Activated T-helper 1 cell treated with anti-CD3 and anti-CD28 coated beads, Interleukin-2, amount 50 U/mL, for 16 hours (primary cell): ENCODE results near the gene TTC3.

Source experiments
- DNase-seq, 2 donors: peaks; one replicate each; pipeline ENCODE4 v3.0.0-alpha.2; 2020; ENCODE audit warnings: low read depth in 1 of 2, low spot score in 1 of 2

The TTC3 gene

GRCh38 chr21:37192019-37192418, 119.0 kb downstream of the TTC3 start:
- no peak for DNase-seq

GRCh38 chr21:37193006-37193405, 120.0 kb downstream of the TTC3 start:
- DNase-seq = no peak

GRCh38 chr21:37193676-37194075, 120.6 kb downstream of the TTC3 start:
- no peak for DNase-seq

- no peak for DNase-seq
Observed at GRCh38 chr21:37195059-37195458, 122.0 kb downstream of the TTC3 start.

- no peak for DNase-seq
Observed at GRCh38 chr21:37195610-37196009, 122.6 kb downstream of the TTC3 start.

GRCh38 chr21:37196847-37197246, 123.8 kb downstream of the TTC3 start:
- no peak for DNase-seq

- DNase-seq = no peak
Observed at GRCh38 chr21:37197746-37198145, 124.7 kb downstream of the TTC3 start.

GRCh38 chr21:37199057-37199924, 126.2 kb downstream of the TTC3 start:
- DNase-seq = no peak

GRCh38 chr21:37200641-37201480, 127.8 kb downstream of the TTC3 start:
- DNase-seq = no peak

- DNase-seq = no peak
Observed at GRCh38 chr21:37202221-37203110, 129.4 kb downstream of the TTC3 start.

GRCh38 chr21:37204580-37204979, 131.5 kb downstream of the TTC3 start:
- DNase-seq = no peak

GRCh38 chr21:37206496-37206895, 133.4 kb downstream of the TTC3 start:
- no peak for DNase-seq

- DNase-seq = no peak
Observed at GRCh38 chr21:37207441-37208009, 134.5 kb downstream of the TTC3 start.

GRCh38 chr21:37208056-37208721, 135.1 kb downstream of the TTC3 start:
- DNase-seq = no peak

GRCh38 chr21:37208741-37209225, 135.7 kb downstream of the TTC3 start:
- no peak for DNase-seq

- DNase-seq = no peak
Observed at GRCh38 chr21:37210130-37210529, 137.1 kb downstream of the TTC3 start.

- no peak for DNase-seq
Observed at GRCh38 chr21:37210799-37211198, 137.7 kb downstream of the TTC3 start.

GRCh38 chr21:37214952-37215351, 141.9 kb downstream of the TTC3 start:
- no peak for DNase-seq

- DNase-seq = no peak
Observed at GRCh38 chr21:37219761-37220432, 146.8 kb downstream of the TTC3 start.
